GM18907 (cell line): ENCODE results near the gene ARID5A.

Source experiments
- ATAC-seq: cut with Tn5 transposase; IDR thresholded peaks from one replicate; pipeline ENCODE4 v1.9.1; 2021; ENCODE audit warnings: mild to moderate bottlenecking, moderate library complexity; ENCODE audit not compliant: unreplicated experiment

ARID5A gene

DNA sequence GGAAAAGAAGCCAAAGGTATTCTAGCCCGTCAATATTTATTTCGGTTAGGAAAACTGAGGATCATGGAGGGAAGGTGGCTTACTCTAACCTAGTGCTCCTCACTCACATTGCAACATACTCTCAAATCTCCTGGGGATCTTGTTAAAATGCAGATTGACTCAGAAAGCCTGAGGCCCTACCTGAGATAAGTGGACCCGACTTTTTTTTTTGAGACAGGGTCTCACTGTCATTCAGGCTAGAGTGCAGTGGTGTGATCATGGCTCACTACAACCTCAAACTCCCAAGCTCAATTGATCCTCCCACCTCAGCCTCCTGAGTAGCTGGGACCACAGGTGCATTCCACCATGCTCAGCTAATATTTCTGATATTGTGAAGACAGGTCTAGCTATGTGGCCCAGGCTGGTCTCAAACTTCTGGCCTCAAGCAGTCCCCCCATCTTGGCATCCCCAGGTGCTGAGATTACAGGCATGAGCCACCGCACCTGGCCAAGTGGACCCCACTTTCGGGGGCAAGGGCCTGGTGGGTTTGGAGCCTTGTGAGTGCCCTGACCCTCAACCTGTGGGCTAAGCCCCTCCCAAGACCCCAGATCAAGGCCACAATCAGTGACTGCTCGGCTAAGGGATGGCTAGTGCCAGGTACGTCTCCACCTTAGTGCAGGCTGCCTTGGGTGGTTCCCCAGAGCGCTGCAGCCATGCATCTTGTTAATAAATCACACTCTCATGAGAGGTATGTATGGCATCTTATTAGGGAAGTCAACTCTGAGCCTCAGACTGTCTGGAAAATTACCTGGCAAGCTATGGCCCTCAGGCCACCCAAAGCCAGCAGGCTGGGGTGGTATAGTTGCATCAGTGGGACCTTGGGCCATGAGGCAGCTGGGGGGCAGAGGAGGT lies 30.3 kb upstream of the ARID5A start:
- ATAC-seq, result no peak

DNA sequence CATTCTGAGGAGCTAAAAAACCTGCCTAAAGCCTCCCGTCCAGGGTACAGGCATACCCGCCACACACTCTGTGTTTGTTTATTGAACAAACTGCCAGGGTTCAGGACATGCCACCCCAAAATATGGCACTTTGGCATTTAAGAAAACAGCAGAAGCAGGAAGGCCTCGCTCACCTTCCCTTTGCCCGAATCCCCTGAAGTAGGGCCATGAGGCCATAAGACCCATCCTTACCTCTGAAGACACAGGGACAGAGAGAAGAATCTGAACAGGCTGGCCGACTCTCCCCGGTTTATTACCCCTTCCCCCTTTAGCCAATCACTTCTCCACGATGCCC lies 29.7 kb upstream of the ARID5A start:
- no peak for ATAC-seq

DNA sequence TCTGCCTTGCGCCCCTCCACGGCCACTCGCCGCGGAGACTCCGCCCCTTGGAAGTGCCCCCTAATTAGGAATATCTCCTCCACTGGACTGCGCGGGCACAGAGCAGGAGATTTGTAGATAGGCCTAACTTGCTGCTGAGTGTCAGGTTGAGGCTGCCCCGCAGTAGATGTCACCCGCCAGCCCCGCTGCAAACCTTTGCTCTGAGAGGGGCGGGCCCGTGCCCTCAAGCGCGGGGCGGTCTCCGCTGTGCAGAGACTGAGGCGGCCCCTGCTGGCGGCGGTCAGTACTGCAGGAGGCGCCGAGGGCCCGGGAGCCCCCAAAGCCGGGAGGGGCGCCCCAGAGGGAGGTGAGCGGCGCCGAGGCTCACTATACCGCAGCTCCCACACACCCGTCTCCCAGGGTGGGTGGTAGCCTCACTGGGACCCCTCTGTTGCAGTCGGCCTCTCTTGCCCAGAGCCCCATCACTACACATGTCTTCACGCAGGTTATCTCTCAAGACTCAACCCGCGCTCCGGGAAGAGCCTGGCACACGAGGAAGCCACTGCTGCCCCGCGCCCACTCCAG lies 28.5 kb upstream of the ARID5A start:
- peak; percentile 54 for ATAC-seq

DNA sequence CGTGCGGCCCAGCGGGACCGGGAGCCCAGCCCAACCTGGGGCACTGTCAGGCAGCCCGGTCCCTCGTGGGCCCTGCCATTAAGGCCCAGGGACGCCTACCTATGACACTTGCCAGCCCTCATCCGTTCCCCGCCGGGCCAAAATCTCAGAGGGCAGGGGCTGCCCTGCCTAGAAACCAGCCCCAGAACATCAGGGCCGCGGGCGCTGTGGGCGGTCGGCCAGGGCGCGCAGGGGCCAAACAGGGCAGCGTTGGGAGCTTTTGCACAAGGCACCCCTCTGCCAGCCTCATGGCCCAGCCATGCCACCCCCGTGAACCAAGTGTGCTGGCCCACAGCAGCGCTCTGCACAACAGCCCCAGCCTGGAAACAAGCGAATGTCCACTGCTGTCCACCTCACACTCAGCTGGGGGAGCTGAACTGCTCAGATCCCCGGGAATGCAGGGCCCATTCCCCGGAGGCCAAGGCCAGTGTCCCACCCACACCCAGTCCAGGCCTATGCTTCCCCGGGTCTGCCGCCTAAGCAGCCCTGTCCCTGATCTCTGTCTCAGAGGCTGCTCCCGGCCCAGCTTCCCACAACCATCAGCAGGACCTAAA lies 27.9 kb upstream of the ARID5A start:
- no peak for ATAC-seq

DNA sequence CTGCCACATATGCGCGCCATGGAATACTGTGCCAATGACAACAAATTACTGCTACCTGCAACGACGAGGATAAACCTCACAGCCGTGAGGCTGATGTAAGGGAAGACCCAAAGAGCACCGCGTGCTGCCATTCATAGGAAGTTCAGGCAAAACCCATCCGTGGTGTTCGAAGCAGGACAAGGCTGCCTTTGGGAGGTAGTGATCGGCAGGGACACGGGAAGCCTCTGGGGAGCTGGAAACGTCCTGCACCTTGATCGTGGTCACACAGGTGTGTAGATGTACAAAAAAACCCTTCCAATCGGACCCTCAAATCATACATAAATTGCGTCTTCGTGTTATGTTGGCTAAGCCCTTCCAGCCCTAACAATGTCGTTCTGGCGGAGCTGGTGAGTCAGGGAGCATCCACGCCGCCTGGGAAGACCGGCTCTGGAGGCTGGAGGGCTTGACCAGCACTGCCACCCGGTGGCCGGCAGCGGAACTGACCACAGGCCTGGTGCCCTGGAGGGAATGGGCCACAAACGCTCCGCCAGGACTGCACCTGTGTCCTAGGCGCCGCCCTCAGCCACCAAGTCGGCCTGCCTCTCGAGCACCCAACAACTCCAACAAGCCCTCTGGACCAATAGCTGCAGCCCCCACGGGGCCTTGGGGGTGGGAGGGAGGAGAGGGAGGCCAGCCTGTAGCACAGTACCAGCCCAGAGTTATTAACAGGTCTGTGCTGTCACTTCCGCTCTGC lies 27.3 kb upstream of the ARID5A start:
- ATAC-seq, result no peak

DNA sequence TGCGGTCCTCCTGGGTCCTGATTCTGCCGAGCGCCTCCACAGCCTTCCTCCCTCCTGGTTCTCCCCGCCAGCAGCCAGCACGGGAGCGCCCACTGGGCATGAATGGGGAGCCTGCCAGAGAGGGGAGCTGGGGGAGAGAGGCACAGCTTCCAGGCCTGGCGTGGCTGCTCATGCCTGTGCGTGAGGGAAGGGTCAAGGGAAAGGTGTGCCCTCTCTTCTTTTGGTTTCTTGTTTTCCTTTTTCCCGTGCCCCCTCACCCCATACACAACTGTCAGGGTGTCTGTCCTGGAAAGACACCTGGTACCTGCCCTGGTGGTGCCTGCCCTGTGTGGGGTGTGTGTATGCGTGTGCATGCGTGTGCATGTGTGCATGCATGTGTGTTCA lies 26.7 kb upstream of the ARID5A start:
- ATAC-seq, result no peak

DNA sequence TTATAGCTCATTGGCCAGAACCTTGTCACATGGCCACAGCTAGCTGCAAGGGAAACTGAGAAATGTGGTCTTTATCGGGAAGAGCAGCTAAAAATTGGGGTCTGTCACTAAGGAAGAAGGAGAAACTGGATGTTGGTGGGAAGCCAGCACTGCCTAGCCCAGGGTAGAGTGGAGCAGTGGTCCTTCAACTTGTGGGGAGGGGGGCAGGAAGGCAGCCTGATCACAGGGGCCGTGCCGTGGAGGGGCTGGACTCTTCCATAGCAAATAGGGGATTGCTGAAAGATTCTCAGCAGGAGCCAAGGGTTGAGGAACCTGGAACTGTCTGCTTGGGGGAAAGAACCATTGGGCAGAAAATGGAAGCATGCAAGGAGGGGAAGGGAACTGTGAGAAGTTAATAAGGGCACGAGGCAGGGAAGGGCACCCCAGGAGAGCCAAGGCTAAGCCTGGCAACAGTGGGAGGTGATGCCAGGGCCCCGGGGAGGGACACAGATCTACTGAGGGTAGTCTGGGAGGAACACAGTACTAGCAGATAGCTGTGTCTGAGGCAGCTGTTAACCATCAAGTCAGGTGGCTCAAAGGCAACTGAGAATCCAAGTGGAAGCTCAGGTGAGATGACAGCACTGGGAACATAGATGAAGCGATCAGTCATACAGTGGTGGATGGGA lies 25.5 kb upstream of the ARID5A start:
- ATAC-seq, result no peak

DNA sequence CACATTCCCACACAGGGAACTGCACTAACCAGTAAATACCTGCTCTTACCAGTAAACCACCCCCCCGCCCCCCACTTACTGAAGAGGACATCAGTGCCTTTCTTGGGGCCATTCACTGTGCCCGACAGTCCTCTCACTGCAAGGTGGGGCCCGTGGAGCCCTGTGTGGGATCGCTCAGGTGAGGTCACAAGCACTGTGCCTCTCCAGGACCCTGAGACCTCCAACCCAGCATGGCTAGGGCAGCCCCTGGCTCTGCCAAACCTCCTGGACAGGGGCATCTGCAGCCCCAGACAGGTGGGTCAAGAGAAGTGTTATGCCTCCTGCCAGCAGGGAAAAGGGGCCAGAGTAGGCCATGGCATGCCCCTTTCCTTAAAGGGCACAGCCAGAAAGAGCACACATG lies 24.7 kb upstream of the ARID5A start:
- no peak for ATAC-seq

DNA sequence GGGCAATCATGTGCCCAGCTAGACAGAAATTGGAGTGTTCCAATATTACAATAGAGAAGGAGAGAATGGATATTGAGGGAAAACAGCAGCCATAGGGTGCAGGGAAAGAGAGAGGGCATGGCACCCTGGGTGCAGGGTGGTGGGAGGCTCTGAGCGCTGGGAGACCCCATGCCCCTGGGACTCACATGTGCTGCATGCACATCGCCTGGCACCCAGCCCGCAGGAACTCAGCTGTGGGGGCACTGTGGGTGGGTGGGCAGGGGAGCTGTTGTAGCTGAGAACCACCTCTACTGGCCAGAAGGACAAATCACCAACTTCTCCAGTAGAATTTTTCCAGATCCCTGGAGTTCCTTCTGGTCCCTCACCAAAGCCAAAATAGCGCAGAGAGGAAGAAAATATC lies 24.2 kb upstream of the ARID5A start:
- no peak for ATAC-seq

DNA sequence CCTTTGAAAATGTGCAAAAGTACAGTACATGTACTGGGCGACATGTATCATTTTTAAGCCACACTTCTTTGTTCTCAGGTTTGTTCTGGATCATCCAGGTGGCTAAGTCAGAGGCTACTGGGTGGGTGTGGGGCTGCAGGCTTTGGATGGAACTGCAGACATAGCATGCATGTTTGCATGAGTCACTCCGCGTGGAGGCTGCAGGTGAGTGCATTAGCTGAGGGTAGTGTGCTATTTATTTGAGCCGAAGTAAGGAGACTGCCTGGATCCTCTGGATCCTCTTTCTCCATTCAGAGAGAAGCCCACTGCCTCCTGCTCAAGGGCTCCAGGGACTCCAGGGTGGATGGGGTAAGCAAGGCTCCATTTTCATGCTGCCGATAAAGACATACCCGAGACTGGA lies 22.0 kb upstream of the ARID5A start:
- ATAC-seq, result no peak

DNA sequence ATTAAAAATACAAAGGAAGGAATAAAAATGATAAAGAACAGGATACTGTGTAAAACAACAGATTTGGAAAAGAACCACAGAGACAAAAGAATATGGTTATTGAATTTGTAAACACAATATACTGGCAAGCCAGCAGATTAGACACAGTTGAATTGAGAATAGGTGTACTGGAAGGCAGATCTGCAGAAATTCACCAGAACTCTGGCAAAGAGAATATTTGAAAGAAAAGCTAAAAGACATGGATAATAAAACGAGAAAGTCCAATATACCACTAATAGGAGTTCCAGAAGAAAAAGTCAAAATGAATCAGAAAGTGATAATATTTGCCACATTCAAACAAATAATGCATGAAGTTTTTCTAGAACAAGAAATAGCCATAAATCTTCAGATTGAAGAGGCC lies 19.5 kb upstream of the ARID5A start:
- ATAC-seq, result no peak

DNA sequence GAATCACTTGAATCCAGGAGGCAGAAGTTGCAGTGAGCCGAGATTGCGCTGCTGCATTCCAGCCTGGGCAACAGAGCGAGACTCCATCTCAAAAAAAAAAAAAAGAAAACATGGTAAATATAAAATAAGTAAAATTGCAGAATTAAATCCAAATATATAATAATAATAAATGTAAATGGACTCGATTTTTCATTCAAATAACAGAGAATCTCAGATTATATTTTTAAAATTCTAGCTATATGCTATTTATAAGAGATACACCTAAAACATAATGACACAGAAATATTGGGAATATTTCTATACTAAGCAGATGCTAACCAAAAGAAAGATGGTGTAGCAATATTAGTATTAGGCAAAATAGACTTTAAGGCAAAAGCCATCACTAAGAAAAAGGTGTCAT lies 16.3 kb upstream of the ARID5A start:
- no peak for ATAC-seq

DNA sequence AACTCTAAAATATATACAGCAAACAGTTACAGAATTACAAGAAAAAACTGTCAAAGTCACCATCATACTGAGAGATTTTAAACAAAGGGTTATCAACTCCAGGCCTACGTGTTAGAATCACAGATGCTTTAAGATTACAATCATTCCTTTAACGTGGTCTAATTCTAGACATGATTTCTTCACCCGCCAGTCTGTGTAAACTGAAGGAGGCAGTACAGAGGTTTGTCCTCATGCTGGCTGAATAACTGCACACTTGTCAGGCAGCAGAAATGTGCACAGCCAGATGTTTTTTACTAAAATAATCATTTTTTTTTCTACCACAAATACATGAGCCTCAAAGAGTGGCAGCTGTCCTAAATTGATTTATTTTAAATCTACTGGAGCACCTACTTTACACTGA lies 15.9 kb upstream of the ARID5A start:
- no peak for ATAC-seq

DNA sequence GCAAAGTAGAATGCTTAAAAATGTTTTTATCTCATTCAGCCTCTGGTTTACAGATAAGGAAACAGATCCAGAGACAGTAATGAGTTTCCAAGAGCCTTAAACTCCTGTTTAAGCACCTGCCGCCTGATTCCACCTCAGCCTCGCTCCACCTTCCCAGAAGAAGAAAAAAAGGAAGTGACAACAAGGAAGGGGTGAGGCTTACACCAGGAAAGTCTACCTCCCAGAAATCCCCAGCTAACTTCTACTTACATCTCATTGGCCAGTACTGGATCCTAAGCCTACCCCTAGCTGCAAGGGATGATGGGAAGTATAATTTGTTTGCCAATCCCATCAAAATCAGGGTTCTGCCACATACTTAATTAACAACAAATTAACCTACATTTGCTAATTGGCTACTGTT lies 15.3 kb upstream of the ARID5A start:
- ATAC-seq, result no peak

DNA sequence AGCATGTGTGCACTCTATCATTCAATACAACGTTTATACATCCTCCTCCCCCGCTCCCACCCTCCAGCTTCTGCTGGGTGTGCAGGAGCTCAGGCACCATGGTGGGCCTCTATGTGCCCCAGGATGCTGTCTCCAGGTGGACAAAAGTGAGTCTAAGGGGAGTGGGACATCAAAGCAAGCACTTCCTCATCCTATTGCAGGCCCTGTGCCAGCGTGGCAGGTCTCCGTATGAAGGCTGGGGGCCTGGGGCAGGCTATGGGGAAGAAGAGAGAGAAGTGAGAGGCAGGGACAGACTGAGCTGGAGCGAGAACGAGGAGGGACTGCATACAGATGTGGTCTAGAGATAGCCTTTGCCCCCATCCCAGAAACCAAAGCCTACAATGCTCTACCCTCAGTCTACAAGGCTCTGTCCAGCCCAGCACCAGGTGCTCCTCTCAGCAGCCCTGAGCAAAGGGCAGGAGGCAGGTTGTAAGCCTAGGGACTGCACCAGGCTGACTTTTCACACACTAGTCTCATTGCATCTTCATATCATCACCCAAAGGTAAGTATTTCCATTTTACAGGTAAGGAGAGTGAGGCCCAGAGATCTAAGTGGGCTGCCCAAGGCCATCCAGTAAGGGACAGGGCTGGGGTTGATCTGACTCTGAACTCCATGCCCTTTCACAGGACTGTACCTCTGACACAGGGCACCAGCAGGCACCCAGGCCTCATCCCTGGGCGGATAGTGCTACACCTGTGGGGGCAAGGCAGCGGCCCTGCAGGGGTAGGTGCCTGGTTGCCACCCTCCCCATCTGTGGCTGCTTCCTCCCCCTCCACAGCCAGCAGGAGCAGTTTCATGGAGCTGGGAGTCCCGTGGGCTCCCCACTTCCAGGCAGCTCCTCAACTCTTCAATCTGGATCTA lies 14.0 kb upstream of the ARID5A start:
- ATAC-seq, result no peak

DNA sequence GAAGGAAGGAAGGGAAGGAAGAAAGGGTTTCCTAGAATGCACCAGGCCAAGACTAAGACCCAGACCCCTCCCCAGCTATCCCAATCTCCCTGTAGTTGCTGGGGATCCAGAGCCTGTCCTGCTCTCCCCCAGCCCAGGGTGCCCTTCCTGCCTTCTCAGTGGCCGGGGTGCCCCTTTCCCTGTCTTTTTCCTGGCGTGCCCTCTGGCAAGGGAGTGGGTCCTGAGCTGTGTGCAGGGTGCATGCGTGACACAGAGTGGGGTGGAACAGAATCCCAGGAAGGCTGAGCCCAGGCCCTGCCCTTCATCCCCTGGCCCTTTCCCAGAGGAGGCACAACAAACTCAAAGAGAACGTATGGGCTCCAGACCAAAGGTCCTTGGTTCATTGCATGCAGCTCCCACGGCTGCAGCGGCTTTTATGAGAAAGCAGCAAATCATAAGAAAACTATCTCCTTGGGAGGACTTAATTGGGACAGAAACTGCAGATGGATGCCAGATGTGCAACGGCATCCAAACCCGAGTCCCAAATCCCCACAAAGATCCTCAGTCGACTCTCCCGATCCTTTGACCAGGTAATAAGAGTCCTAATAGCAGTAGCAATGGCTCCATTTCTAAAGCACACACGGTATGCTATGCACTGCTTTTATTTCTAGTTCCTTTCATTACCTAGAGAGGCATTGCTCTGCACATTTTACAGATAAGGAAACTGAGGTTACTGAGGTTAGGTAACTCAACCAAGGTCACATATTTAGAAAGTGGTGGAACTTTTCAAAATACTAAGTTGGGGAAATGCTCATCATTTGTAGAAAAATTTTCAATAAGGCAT lies 12.7 kb upstream of the ARID5A start:
- no peak for ATAC-seq

DNA sequence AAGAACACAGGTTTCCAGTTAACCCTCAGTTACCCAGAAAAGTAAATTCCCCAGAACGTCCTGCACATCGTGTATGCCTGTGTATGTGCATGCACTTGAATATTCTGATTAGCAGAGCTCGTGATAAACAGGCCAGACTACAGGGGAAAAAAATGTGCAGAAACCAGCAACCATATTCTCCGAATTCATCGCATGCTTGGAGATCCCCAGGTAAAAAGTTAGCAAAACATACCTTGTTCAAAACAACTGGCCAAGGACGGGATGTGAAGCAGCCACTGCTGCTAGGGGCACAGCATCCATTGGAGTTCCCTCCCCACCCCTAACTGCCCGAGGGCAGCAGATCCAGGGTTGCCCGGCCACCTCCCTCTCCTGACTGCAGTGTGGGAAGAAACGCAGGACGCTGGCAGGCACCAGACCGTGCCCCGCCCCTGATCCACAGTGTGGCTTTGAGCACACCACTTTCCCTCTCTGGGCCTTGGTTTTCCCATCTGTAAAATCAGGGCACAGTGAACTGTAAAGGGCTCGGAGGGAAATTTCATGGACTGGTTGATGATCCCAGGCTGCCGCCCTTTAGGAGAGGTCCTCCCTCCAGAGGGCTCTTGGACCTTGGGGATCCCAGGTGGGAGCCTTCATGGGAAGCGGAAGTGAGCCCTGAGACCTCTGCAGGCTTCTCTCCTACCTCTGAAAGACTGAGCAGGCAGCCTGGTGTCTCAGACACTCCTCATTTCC lies 11.9 kb upstream of the ARID5A start:
- ATAC-seq, result no peak

DNA sequence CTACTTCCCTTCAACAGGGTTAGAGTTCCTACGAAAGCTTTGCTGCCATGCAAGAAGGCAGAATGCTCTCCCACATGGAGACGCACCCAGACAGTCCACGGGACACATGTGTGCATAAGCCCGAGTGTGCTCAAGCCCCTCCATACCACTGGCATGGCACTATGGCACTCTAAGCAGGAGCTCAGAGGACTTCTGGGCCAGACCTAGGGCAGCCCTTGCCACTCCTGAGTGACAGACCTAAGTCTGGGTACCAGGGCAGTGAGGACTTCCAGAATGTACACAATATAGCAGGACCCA lies 11.4 kb upstream of the ARID5A start:
- ATAC-seq, result no peak

DNA sequence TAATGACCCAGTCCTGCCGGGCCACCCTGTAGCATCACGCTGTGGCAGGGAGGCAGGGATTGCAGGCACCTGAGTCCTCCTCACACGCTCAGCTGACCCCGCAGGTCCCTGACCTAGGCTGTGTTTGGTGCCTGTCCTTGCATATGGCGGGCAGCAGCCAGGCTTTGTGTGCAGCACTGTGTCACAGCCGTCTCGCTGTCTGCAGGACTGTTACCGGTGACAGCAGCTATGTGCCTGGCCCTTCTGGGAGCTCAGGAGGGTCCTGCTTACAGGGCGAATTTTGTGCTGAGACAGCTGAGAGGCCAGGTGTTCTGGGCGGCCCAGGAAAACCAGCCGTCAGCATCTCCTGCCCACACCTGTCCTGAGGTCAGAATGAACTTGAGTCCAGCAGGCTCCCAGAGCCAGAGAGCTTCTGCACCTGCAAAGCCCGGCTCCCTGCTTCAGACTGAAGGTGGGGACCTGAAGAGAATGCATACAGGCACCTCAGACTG lies 10.4 kb upstream of the ARID5A start:
- no peak for ATAC-seq
